ENCODE results near the gene PDCD6IP.
"Not testable (repeated sequence)": the region's sequence is repeated elsewhere in the genome, so short reads cannot be mapped to it uniquely, and the experiment has no call there.

PDCD6IP gene

GRCh38 chr3:33855884-33856546 is 57.6 kb downstream of the PDCD6IP start:
- no peak for DNase-seq

- not testable (repeated sequence) for DNase-seq
These were observed 59.3 kb downstream of the PDCD6IP start for GRCh38 chr3:33857701-33858100.

- DNase-seq = no peak
These were observed 59.7 kb downstream of the PDCD6IP start for GRCh38 chr3:33858131-33858530.

- no peak for DNase-seq
These were observed 62.1 kb downstream of the PDCD6IP start for GRCh38 chr3:33860373-33861050.

GRCh38 chr3:33865133-33865532 is 66.7 kb downstream of the PDCD6IP start:
- DNase-seq = no peak

- no peak for DNase-seq
These were observed 69.9 kb downstream of the PDCD6IP start for GRCh38 chr3:33868309-33868708.

DNA sequence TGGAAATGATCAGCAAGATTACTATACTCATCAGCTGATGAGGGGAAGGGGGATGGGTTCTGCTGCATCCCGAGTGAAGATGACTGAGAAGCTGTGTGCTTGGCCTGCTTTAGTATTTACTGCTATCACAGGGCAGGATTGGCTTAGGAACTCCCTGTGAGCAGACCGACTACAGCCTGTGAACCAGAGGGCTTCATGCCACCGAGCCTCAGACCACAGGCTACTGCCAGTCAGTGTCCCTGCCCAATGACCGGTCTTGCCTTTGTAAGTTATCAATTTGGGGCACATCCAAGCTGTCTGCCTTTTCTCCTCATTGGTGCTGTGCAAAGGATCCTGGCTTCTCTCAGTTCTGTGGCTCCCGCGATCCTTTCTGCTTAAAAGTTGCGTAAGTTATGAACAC is 71.5 kb downstream of the PDCD6IP start:
- no peak for DNase-seq

DNA sequence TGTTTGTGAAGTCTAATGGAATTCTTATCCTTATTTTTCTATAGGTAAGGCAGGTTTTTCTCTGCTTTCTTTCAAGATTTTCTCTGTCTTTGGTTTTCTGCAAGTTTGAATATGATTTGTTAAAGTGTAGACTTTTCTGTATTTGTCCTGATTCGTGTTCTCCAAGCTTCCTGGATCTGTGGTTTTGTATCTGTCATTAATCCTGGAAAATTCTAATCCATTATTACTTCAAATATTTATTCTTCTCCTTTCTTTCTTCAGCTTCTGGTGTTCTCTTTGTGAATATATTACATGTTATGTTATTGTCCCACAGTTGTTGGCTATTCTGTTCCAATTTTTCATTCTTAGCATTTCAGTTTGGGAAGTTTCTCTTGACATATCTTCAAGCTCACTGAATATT is 76.4 kb downstream of the PDCD6IP start:
- DNase-seq = no peak

GRCh38 chr3:33875680-33876079 is 77.2 kb downstream of the PDCD6IP start:
- DNase-seq = no peak

DNA sequence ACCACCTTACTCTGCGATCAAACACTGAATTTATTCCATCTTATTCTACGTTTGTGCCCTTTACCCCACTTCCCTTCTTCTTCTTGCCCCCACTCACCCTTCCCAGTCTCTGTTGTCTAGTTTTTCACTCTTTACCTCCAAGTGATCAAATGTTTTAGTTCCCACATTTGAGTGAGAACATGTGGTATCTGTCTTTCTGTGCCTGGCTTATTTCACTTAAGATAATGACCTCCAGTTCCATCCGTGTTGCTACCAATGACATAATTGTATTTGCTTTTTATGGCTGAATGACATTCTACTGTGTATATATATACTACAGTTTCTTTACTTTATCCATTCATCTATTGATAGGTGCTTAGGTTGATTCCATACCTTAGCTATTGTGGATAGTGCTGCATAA is 78.8 kb downstream of the PDCD6IP start:
- no peak for DNase-seq

DNA sequence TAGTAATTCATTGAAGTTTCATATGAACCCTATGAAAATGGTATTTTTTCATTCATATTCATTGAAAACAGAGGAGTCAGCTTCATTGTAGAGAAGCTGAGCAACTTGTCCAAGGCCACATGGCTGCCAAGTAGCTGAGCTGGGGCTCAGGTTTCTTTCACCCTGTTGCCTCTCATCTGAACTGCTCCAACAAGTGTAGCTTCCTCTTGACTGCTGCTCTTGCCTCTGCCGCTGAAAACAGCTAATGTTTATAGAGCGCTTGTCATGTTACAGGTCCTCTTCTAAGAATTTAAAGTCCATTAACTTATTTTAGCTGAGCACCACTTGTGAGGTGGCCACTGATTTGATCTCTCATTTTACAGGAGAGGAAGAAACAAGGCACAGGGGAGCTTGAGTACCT is 81.1 kb downstream of the PDCD6IP start:
- no peak for DNase-seq

DNA sequence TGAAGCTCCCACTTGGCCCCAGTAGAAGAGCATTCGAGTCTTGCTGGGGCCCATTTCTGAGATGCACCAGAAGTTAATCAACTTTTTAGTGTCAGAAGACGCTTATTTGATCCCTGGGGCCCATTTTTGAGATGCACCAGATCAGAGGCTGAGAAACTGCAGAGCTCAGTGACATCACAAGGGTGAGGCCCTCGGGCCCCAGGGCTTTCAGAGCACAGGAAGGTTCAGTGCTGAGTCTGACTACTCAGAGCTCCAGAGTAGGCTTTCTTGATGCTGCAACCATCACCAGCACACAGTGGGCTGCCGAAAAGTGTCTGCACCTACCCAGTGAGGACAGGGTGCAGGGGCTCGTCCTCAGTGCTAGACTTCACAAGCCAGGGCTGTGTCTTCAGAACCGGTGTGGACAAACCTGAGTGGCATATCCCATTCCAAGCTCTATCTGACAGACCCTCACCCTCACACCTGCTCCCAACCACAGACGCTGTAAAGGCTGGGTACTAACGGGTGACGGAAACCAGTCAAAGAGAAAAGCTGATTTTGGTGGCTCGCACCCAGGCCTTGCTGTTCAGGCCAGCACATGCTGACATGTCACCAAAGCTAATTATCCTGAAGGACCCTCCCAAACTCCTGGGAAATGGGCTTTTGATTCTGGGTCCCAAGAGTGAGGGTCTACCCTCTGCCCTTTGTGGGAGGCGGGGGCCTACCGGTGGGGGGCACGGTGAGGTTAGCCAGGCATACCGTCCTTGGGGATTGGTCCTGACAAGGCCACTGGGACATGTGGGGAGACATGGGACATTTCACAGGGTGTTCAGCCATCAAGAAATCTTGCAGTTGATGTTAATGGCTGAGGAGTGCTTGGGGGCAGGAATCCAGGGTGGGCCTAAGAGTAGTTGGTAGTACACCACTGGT is 83.0 kb downstream of the PDCD6IP start:
- DNase-seq = no peak

DNA sequence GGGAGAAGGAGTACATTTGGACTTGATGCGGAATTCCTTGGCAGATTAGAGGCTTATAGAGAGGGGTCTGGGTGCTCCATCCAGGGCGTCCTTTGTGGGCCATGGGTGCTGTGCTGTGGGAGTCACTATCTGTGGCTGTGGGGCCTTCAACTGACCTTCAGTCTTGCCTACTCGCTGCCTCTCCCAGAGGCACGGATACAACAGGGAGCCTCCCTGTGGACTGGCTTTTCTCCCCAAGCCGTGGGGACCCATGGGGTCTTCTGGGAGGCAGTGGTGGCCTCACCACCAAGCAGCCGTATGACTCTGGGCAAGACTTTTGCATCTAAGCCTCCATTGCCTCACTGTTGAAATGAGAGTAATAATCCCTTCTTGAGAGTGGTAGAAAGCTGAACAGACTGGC is 83.9 kb downstream of the PDCD6IP start:
- DNase-seq = no peak

GRCh38 chr3:33883538-33883950 is 85.1 kb downstream of the PDCD6IP start:
- no peak for DNase-seq

DNA sequence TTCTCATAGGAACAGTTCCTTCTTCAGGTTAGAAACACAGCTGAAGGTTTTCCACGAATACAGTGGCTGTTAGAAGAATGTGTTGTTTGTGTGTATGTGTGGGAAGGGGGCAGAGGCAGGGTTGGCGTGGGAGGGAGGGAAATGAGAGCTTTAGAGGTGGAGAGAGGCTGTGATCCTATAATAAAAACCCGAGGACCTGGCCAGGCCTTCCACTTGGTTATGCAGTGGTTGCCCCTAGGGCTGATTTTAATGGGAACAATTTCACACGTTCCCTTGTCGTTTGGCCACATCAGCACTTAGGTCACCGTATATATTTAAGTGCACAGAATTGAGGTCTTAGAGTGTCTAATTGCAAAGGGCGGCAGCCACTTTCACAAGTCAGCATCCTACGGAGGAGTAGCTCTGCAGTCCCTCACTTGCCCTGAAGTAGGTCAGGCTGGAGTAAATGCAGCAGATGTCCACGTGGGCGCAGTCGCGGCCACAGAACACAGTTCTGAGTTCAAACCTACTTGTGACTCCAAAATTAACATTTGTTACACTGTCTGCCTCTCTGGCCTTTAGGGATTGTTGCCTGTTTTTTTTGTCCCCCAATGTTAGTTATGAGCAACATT is 85.6 kb downstream of the PDCD6IP start:
- DNase-seq = no peak

- no peak for DNase-seq
These were observed 86.3 kb downstream of the PDCD6IP start for GRCh38 chr3:33884701-33885100.

- DNase-seq = no peak
These were observed 87.1 kb downstream of the PDCD6IP start for GRCh38 chr3:33885496-33885895.

GRCh38 chr3:33886015-33886414 is 87.6 kb downstream of the PDCD6IP start:
- DNase-seq = no peak

GRCh38 chr3:33887478-33887877 is 89.0 kb downstream of the PDCD6IP start:
- DNase-seq = no peak

DNA sequence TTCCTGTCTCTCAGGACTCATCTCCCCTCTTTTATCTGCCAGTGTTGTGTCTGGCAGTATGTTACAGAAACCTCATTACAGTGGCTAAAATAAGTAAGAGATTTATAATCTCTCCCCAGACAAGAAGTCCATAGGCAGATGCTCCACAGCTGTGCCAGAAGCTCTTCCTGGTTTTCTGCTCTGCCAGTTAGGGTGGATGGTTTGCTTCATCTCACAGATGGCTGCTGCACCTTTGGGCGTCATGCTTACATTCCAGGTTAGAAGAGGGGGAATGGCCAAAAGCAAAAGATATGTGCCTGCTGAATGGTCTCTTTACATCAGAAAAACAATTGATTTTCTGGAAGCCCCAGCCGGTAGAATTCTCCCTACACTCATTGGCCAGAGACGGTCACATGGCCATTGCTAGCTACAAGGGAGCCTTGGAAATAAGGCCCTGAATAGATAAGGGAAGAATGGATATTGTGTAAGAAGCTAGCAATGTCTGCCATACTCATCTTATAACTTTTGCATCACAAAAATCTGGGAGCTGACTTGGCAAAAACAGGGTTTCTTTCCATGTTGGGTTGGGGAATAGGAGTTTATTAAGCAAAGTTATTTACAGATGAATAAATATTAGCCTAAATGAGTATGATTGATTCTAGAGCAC is 91.1 kb downstream of the PDCD6IP start:
- no peak for DNase-seq

GRCh38 chr3:33892655-33893054 is 94.2 kb downstream of the PDCD6IP start:
- DNase-seq = no peak

DNA sequence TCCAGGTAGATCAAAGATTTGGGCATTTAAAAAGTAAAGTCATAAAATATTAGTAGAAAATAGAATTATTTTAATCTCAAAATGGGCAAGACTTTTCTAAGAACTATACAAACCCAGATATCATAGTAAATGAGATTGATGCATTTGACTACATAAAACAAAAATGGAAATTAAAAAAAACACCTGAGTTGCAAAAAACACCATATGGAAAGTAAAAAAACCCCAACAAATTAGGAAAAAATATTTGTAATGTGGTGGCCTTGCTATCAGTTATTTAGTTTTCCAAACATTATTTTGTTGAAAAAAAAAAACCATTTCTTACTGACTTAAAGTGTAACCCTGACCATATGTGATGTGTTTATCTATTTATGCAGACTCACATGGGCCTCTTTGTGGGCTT is 97.2 kb downstream of the PDCD6IP start:
- no peak for DNase-seq

DNA sequence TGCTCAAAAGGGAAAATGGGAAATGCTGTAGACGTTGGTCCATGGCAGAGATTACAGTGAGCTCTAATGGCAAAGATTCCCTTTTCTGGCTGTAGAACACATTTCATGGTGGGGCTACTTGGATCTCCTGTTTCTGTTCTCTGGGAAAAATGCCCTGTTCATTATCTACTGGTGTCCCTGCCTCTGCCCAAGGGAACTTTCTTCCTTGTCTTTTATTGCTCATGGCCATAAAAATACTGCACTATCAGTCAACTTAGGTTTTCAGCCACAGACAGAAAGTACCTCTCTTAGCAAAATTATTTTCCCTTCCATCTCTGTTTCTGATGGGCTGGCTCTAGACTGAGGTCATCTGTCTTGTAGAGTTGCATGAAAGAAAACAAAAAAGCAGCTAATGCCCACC is 98.9 kb downstream of the PDCD6IP start:
- no peak for DNase-seq
